Ascending aorta (tissue), 2 donors: Measurements from ENCODE around the gene TKTL1. TPM values are rescaled to one million over a fixed set of nuclear protein-coding genes. Genes with fewer than 3 reads are reported as not detected.

Source experiments
- DNase-seq, 2 donors: peaks; one replicate each; pipeline ENCODE4 v3.0.0-alpha.2; 2019; ENCODE audit warnings: low spot score in 2 of 2
- H3K27ac ChIP-seq, 2 donors: fragments of 200-600 bp; sonication (generic); one replicate each; pipeline ENCODE4 v1.5.1; 2016 to 2017; ENCODE audit warnings: mild to moderate bottlenecking in 1 of 2
- H3K27me3 ChIP-seq: fragments of 200-600 bp; sonication (generic); one replicate; pipeline ENCODE4 v1.5.1; 2017
- H3K36me3 ChIP-seq, 2 donors: fragments of 200-600 bp; sonication (generic); one replicate each; pipeline ENCODE4 v1.5.1; 2016
- H3K4me1 ChIP-seq, 2 donors: fragments of 200-600 bp; sonication (generic); one replicate each; pipeline ENCODE4 v1.5.1; 2016 to 2017; ENCODE audit warnings: mild to moderate bottlenecking in 1 of 2
- H3K4me3 ChIP-seq, 2 donors: fragments of 200-600 bp; sonication (generic); one replicate each; pipeline ENCODE4 v1.5.1; 2016 to 2017; ENCODE audit warnings: mild to moderate bottlenecking in 1 of 2
- H3K9me3 ChIP-seq, 2 donors: fragments of 200-600 bp; sonication (generic); one replicate each; pipeline ENCODE4 v1.5.1; 2016
- CTCF ChIP-seq, 3 experiments: fragments of 200-600 bp in 2 of 3; fragments of 450-650 bp in 1 of 3; sonication (generic) in 2 of 3; IDR thresholded peaks; one replicate each; pipeline ENCODE4 v1.5.1; 2016 to 2019; ENCODE audit warnings: antibody characterized with exemption in 3 of 3, mild to moderate bottlenecking in 1 of 3, moderate library complexity in 1 of 3
- intact Hi-C: fragments of 100-400 bp; cut with DNase I; formaldehyde crosslinking; loops from one replicate; pipeline ENCODE4 v1.15.1; 2023
- total RNA-seq: library from RNA; depleted of rRNA; stranded (reverse); fragments of >200 nt; gene quantifications from one replicate; pipeline ENCODE4 v1.1.0, GENCODE V29; 2016

The TKTL1 gene
- total RNA-seq, 1 donor from 2014 or later: not detected

- H3K27me3 ChIP-seq: no peaks in the 10 kb centered on the region
- H3K36me3 ChIP-seq: peaks cover 0 to 9% of the 10 kb centered on the region in 2 donors
- intact Hi-C loops: loop anchor here (10.0 kb wide), 1 partner anchor 903 kb away; the partner anchor contains the start of gene HAUS7
- peak in 1 of 2 donors; percentile 98 for DNase-seq
- TF ChIP-seq CTCF (IDR thresholded peaks at IDR 0.05): peak in 1 of 3 experiments; percentile 9
- peak overlapping the region; percentile 56 to 77 for H3K4me3 ChIP-seq
- H3K27ac ChIP-seq: peak overlapping the region; percentile 97
- H3K9me3 ChIP-seq: no peaks in the 10 kb centered on the region
- H3K4me1 ChIP-seq: peaks cover 2 to 12% of the 10 kb centered on the region in 2 donors
Observed at GRCh38 chrX:154378059-154378798, 82.6 kb downstream of the TKTL1 start.

GRCh38 chrX:154378799-154379568 is 83.4 kb downstream of the TKTL1 start, which contains the start of gene EMD:
TSS of gene EMD (plus strand) at chrX:154379295. CDS start at chrX:154379485, 190 bp downstream.
- Histone ChIP-seq H3K4me3 (peak within 1 kb of the TSS; percentile 64 to 79), H3K9me3 (no peaks in the 10 kb centered on the region), H3K36me3 (peaks cover 0 to 2% of the 10 kb centered on the region in 2 donors), H3K27ac (peak within 1 kb of the TSS; percentile 97 to 98), H3K4me1 (peaks cover 2 to 14% of the 10 kb centered on the region in 2 donors), H3K27me3 (no peaks in the 10 kb centered on the region)
- peak; percentile 94 to 97 for DNase-seq
- TF ChIP-seq CTCF (IDR thresholded peaks at IDR 0.05): no peak
- intact Hi-C loops: loop anchor here (10.0 kb wide), 1 partner anchor 904 kb away; the partner anchor contains the start of gene HAUS7

- no peak for TF ChIP-seq CTCF (IDR thresholded peaks at IDR 0.05)
- Histone ChIP-seq H3K9me3 (no peaks in the 10 kb centered on the region), H3K27me3 (no peaks in the 10 kb centered on the region), H3K4me3 (peak overlapping the region; percentile 64 to 79), H3K27ac (peak overlapping the region; percentile 96 to 98), H3K4me1 (peaks cover 5 to 18% of the 10 kb centered on the region in 2 donors), H3K36me3 (no peaks in the 10 kb centered on the region)
- intact Hi-C loops: loop anchor here (10.0 kb wide), 1 partner anchor 905 kb away; the partner anchor contains the start of gene HAUS7
- DNase-seq: no peak
Observed at GRCh38 chrX:154379569-154379951, 84.0 kb downstream of the TKTL1 start.

Other genes with a start within 250 kb of the TKTL1 start
- 65.7 TPM for gene MECP2, start 198.1 kb upstream of the TKTL1 start, total RNA-seq
- not detected for gene OPN1LW, start 151.6 kb upstream of the TKTL1 start, total RNA-seq
- gene OPN1MW, start 113.2 kb upstream of the TKTL1 start, total RNA-seq: not detected
- gene OPN1MW2, start 76.0 kb upstream of the TKTL1 start, total RNA-seq: not detected
- not detected for gene OPN1MW3, start 38.2 kb upstream of the TKTL1 start, total RNA-seq
- not detected for gene TEX28, start 671 bp upstream of the TKTL1 start, total RNA-seq
- 6,152 TPM for gene FLNA, start 78.8 kb downstream of the TKTL1 start, total RNA-seq
- gene EMD, start 83.5 kb downstream of the TKTL1 start, total RNA-seq: 86.3 TPM
- gene RPL10, start 102.6 kb downstream of the TKTL1 start, total RNA-seq: 4,298 TPM
- gene DNASE1L1, start 113.5 kb downstream of the TKTL1 start, total RNA-seq: 52.5 TPM
- gene TAFAZZIN, start 115.7 kb downstream of the TKTL1 start, total RNA-seq: 33.4 TPM
- 52.6 TPM for gene ATP6AP1, start 132.9 kb downstream of the TKTL1 start, total RNA-seq
- 67.4 TPM for gene GDI1, start 141.4 kb downstream of the TKTL1 start, total RNA-seq
- gene FAM50A, start 148.3 kb downstream of the TKTL1 start, total RNA-seq: 52.4 TPM
- 10.0 TPM for gene PLXNA3, start 162.5 kb downstream of the TKTL1 start, total RNA-seq
- 52.0 TPM for gene LAGE3, start 183.5 kb downstream of the TKTL1 start, total RNA-seq
- gene UBL4A, start 190.8 kb downstream of the TKTL1 start, total RNA-seq: 127 TPM
- gene SLC10A3, start 194.8 kb downstream of the TKTL1 start, total RNA-seq: 66.2 TPM
- gene FAM3A, start 220.4 kb downstream of the TKTL1 start, total RNA-seq: 69.9 TPM